Ishikawa (cell line): ENCODE measurements around the gene TAS2R42.

Experiments
- CEBPB ChIP-seq: IDR thresholded peaks from 2 replicates; pipeline ENCODE4 v1.6.1; 2012
- CREB1 ChIP-seq: IDR thresholded peaks from 2 replicates; pipeline ENCODE4 v1.6.1; 2012; ENCODE audit warnings: low read depth
- EGR1 ChIP-seq: IDR thresholded peaks from 2 replicates; pipeline ENCODE4 v1.6.1; 2012
- EP300 ChIP-seq: IDR thresholded peaks from 2 replicates; pipeline ENCODE4 v1.6.1; 2012; ENCODE audit warnings: borderline replicate concordance
- FOXM1 ChIP-seq: IDR thresholded peaks from 2 replicates; pipeline ENCODE4 v1.6.1; 2012; ENCODE audit warnings: low read depth, borderline replicate concordance
- MAX ChIP-seq: IDR thresholded peaks from 2 replicates; pipeline ENCODE4 v1.6.1; 2012
- NFIC ChIP-seq: IDR thresholded peaks from 2 replicates; pipeline ENCODE4 v1.6.1; 2012
- RAD21 ChIP-seq: IDR thresholded peaks from 2 replicates; pipeline ENCODE4 v1.6.1; 2012; ENCODE audit warnings: low read depth
- REST ChIP-seq: IDR thresholded peaks from 2 replicates; pipeline ENCODE4 v1.6.1; 2012; ENCODE audit warnings: low read depth, mild to moderate bottlenecking
- TAF1 ChIP-seq: IDR thresholded peaks from 2 replicates; pipeline ENCODE4 v1.6.1; 2012; ENCODE audit warnings: low read depth, mild to moderate bottlenecking
- TCF12 ChIP-seq: IDR thresholded peaks from 2 replicates; pipeline ENCODE4 v1.6.1; 2012; ENCODE audit warnings: low read depth
- TEAD4 ChIP-seq: IDR thresholded peaks from 2 replicates; pipeline ENCODE4 v1.6.1; 2012
- USF1 ChIP-seq: IDR thresholded peaks from 2 replicates; pipeline ENCODE4 v1.6.1; 2012
- YY1 ChIP-seq: IDR thresholded peaks from 2 replicates; pipeline ENCODE4 v1.6.1; 2012; ENCODE audit warnings: low read depth
- ZBTB7A ChIP-seq: IDR thresholded peaks from 2 replicates; pipeline ENCODE4 v1.6.1; 2012; ENCODE audit warnings: low read depth

The TAS2R42 gene

GRCh38 chr12:11171969-11172675 lies 14.6 kb downstream of the TAS2R42 start:
- no peak for TF ChIP-seq TAF1
- no peak for TF ChIP-seq TCF12
- TF ChIP-seq USF1 = no peak
- no peak for TF ChIP-seq EP300
- no peak for TF ChIP-seq YY1
- no peak for TF ChIP-seq TEAD4
- TF ChIP-seq MAX = no peak
- TF ChIP-seq FOXM1 = no peak
- no peak for TF ChIP-seq ZBTB7A
- TF ChIP-seq EGR1 = no peak
- no peak for TF ChIP-seq CEBPB
- TF ChIP-seq CREB1 = no peak
- no peak for TF ChIP-seq RAD21
- no peak for TF ChIP-seq REST
- TF ChIP-seq NFIC = no peak

- TF ChIP-seq CEBPB (no peak), NFIC (peak; percentile 55; the same call in 1 of the 2 replicates), ZBTB7A (no peak), TEAD4 (peak; percentile 48; the same call in 1 of the 2 replicates), MAX (peak; percentile 74), RAD21 (no peak), EGR1 (0 out of 2 replicates have a peak, but pooled peaks have one; percentile 29), TCF12 (peak; percentile 38; the same call in 1 of the 2 replicates), FOXM1 (peak; percentile 41; the same call in 1 of the 2 replicates), EP300 (peak; percentile 37; the same call in 1 of the 2 replicates), TAF1 (peak; percentile 85), YY1 (peak; percentile 97), USF1 (peak; percentile 26; the same call in 1 of the 2 replicates)
These were observed 15.4 kb downstream of the TAS2R42 start, which contains the start of gene SMIM10L1 for GRCh38 chr12:11171145-11171968. Gene SMIM10L1 (plus strand): TSS chr12:11171194. CDS start chr12:11171357, 163 bp downstream.

GRCh38 chr12:11170810-11171144 lies 16.0 kb downstream of the TAS2R42 start:
- TF ChIP-seq MAX = no peak
- TF ChIP-seq EP300 = no peak
- TF ChIP-seq USF1 = no peak
- no peak for TF ChIP-seq TEAD4
- TF ChIP-seq YY1 = no peak
- TF ChIP-seq TAF1 = no peak
- no peak for TF ChIP-seq FOXM1
- no peak for TF ChIP-seq RAD21
- no peak for TF ChIP-seq ZBTB7A

- no peak for TF ChIP-seq TCF12
- TF ChIP-seq CREB1 = no peak
- TF ChIP-seq MAX = no peak
- no peak for TF ChIP-seq NFIC
- TF ChIP-seq TEAD4 = no peak
- no peak for TF ChIP-seq TAF1
- TF ChIP-seq FOXM1 = no peak
- no peak for TF ChIP-seq EGR1
- TF ChIP-seq ZBTB7A = no peak
- no peak for TF ChIP-seq RAD21
- no peak for TF ChIP-seq EP300
- TF ChIP-seq CEBPB = no peak
- TF ChIP-seq YY1 = no peak
- TF ChIP-seq REST = no peak
These were observed 20.4 kb downstream of the TAS2R42 start for GRCh38 chr12:11166300-11166699.
